Islet of Langerhans (tissue), 1 donor: ENCODE results near the gene INPP4A.

Experiments used
- FAIRE-seq: peaks from one replicate; lab custom pipeline; 2011; peaks lifted over from hg19 to GRCh38; lab: Jason Lieb, UNC

Gene INPP4A

GRCh38 chr2:98496750-98497493, 52.3 kb downstream of the INPP4A start:
- FAIRE-seq: no peak

- FAIRE-seq: no peak
These were observed 54.2 kb downstream of the INPP4A start for GRCh38 chr2:98498703-98499440.

- FAIRE-seq: no peak
These were observed 55.9 kb downstream of the INPP4A start for GRCh38 chr2:98500561-98500960.

GRCh38 chr2:98501223-98501622, 56.6 kb downstream of the INPP4A start:
- FAIRE-seq: no peak

GRCh38 chr2:98501876-98502275, 57.2 kb downstream of the INPP4A start:
- no peak for FAIRE-seq

- FAIRE-seq: no peak
These were observed 58.1 kb downstream of the INPP4A start for GRCh38 chr2:98502556-98503335.

- no peak for FAIRE-seq
These were observed 58.9 kb downstream of the INPP4A start for GRCh38 chr2:98503481-98504105.

GRCh38 chr2:98504381-98505109, 59.9 kb downstream of the INPP4A start:
- FAIRE-seq: no peak

- no peak for FAIRE-seq
These were observed 60.7 kb downstream of the INPP4A start for GRCh38 chr2:98505311-98505808.

GRCh38 chr2:98505971-98506664, 61.5 kb downstream of the INPP4A start:
- FAIRE-seq: no peak

- no peak for FAIRE-seq
These were observed 62.2 kb downstream of the INPP4A start for GRCh38 chr2:98506881-98507280.

GRCh38 chr2:98507461-98507860, 62.8 kb downstream of the INPP4A start:
- no peak for FAIRE-seq

GRCh38 chr2:98507891-98508708, 63.4 kb downstream of the INPP4A start:
- no peak for FAIRE-seq

GRCh38 chr2:98508709-98509066, 64.0 kb downstream of the INPP4A start:
- no peak for FAIRE-seq

- no peak for FAIRE-seq
These were observed 65.1 kb downstream of the INPP4A start for GRCh38 chr2:98509542-98510321.

- no peak for FAIRE-seq
These were observed 65.6 kb downstream of the INPP4A start for GRCh38 chr2:98510322-98510662.

- no peak for FAIRE-seq
These were observed 67.3 kb downstream of the INPP4A start for GRCh38 chr2:98511981-98512380.

GRCh38 chr2:98512699-98513098, 68.0 kb downstream of the INPP4A start:
- FAIRE-seq: no peak

- FAIRE-seq: no peak
These were observed 69.5 kb downstream of the INPP4A start for GRCh38 chr2:98514096-98514639.
